NT2/D1 (cell line): ENCODE data around the gene IMMP2L.

ENCODE experiments used
- SUZ12 ChIP-seq: IDR thresholded peaks from 2 replicates; pipeline ENCODE4 v1.6.1; 2011; ENCODE audit not compliant: insufficient read length, insufficient read depth; ENCODE audit errors: extremely low read depth
- YY1 ChIP-seq: IDR thresholded peaks from 2 replicates; pipeline ENCODE4 v1.6.1; 2011; ENCODE audit not compliant: insufficient read length, insufficient read depth
- ZNF274 ChIP-seq: IDR thresholded peaks from 2 replicates; pipeline ENCODE4 v1.6.1; 2011; ENCODE audit warnings: mild to moderate bottlenecking, low read depth, low read length

DNA sequence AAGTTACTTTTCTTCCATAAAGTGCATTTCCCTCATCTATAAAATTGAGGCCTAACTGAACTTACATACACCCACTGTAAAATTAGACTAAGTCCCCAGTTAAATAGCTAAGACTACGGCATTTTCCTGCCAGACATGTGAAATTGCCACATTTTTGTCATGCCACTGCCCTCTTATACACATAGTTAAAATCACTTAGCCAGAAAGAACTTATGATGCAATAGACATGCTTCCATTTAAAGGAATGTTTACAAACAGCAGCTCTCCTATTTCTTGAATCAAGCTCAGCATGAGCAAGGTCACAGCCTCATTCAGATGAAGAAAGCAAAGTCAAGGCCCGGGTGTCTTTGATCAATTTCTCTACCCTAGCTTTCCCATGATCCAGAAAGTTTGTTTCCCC, 295.7 kb downstream of the IMMP2L start:
- TF ChIP-seq SUZ12 = no peak
- TF ChIP-seq YY1 = no peak
- no peak for TF ChIP-seq ZNF274
